Glutamatergic neuron (in vitro differentiated cells): Measurements from ENCODE around the gene DLST. TPM values are rescaled to one million over a fixed set of nuclear protein-coding genes. Genes with fewer than 3 reads are reported as not detected.

Source experiments
- DNase-seq: peaks from one replicate; pipeline ENCODE4 v3.0.0; 2022
- H3K27ac Mint-ChIP-seq: one replicate; pipeline ENCODE4 v1.8.0; 2020; ENCODE audit warnings: mild to moderate bottlenecking, mixed read lengths, inconsistent platforms; ENCODE audit not compliant: unreplicated experiment
- H3K27me3 Mint-ChIP-seq: one replicate; pipeline ENCODE4 v1.8.0; 2020; ENCODE audit warnings: mild to moderate bottlenecking, moderate library complexity, mixed read lengths, inconsistent platforms; ENCODE audit not compliant: unreplicated experiment
- H3K36me3 Mint-ChIP-seq: one replicate; pipeline ENCODE4 v1.8.0; 2020; ENCODE audit warnings: mild to moderate bottlenecking, mixed read lengths, inconsistent platforms; ENCODE audit not compliant: unreplicated experiment
- H3K4me1 Mint-ChIP-seq: one replicate; pipeline ENCODE4 v1.8.0; 2020; ENCODE audit warnings: mild to moderate bottlenecking, low read depth, mixed read lengths, inconsistent platforms; ENCODE audit not compliant: unreplicated experiment
- H3K4me3 Mint-ChIP-seq: one replicate; pipeline ENCODE4 v1.8.0; 2020; ENCODE audit warnings: mild to moderate bottlenecking, mixed read lengths, inconsistent platforms; ENCODE audit not compliant: unreplicated experiment
- H3K9me3 Mint-ChIP-seq: one replicate; pipeline ENCODE4 v1.8.0; 2020; ENCODE audit warnings: mild to moderate bottlenecking, moderate library complexity, mixed read lengths, inconsistent platforms; ENCODE audit not compliant: unreplicated experiment
- total RNA-seq: library from RNA; stranded (reverse); fragmentation: NEBNext Ultra II Directional; extraction: Animal tissue kit (Norgen Biotek cat#: 25700); gene quantifications from one replicate; pipeline ENCODE4 v1.2.1, GENCODE V29; 2021; ENCODE audit not compliant: unreplicated experiment
- TF ChIP-seq, protein P1 (sequence below): fragments of 200-600 bp; sonication (generic); IDR thresholded peaks from one replicate; pipeline ENCODE4 v1.5.0; 2021; ENCODE audit not compliant: partially characterized antibody, unreplicated experiment

DLST gene
- total RNA-seq, 1 donor from 2014 or later = 114 TPM

DNA sequence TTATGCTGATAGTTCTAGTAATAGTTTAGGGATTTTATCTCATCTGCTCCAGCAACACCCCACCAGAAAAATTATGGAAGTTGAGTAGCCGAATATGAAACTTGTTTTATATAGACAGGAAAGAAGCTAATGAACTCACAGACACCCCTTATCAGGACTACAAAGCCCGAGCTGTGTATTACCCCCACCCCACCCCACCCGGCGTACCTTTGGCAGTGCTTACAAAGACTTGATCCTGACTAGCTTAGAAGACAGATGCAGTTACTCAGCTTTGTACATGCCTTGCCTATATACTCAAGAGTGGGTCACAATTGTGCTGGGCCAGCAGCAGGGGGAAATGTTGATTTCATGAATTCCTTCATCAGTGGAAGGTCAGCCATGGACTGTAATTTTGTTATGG lies 28.1 kb upstream of the DLST start:
- no peaks in the 10 kb centered on the region for H3K9me3 Mint-ChIP-seq
- no peak overlapping the region for H3K27ac Mint-ChIP-seq
- no peaks in the 10 kb centered on the region for H3K4me1 Mint-ChIP-seq
- no peak overlapping the region for H3K4me3 Mint-ChIP-seq
- TF ChIP-seq, protein P1, sequence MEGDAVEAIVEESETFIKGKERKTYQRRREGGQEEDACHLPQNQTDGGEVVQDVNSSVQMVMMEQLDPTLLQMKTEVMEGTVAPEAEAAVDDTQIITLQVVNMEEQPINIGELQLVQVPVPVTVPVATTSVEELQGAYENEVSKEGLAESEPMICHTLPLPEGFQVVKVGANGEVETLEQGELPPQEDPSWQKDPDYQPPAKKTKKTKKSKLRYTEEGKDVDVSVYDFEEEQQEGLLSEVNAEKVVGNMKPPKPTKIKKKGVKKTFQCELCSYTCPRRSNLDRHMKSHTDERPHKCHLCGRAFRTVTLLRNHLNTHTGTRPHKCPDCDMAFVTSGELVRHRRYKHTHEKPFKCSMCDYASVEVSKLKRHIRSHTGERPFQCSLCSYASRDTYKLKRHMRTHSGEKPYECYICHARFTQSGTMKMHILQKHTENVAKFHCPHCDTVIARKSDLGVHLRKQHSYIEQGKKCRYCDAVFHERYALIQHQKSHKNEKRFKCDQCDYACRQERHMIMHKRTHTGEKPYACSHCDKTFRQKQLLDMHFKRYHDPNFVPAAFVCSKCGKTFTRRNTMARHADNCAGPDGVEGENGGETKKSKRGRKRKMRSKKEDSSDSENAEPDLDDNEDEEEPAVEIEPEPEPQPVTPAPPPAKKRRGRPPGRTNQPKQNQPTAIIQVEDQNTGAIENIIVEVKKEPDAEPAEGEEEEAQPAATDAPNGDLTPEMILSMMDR = no peak
- DNase-seq = no peak
- peaks cover 2% of the 10 kb centered on the region for H3K27me3 Mint-ChIP-seq
- no peaks in the 10 kb centered on the region for H3K36me3 Mint-ChIP-seq

DNA sequence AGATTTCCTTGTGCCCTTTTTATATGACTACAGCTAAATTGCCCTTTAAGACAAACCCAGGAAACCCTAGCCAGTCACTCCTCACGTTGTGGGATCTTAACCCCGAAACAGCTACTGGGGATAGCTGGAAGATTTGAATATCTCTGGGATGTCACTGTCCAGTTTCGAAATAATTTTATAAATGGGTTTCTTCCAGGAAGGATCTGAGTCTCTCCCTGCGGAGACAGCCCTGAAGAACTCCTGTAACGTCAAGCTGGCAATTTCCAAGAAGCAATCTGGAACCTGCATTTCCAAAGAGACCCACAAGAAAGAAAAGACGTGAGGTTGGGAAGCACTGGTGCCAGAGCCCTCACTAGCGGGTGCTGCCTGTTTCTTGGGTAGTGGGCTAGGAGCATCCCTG lies 26.7 kb upstream of the DLST start:
- Mint-ChIP-seq H3K27ac (no peak overlapping the region), H3K9me3 (no peaks in the 10 kb centered on the region), H3K27me3 (peaks cover 2% of the 10 kb centered on the region), H3K4me1 (no peaks in the 10 kb centered on the region), H3K36me3 (no peaks in the 10 kb centered on the region), H3K4me3 (no peak overlapping the region)
- TF ChIP-seq, protein P1 = no peak
- no peak for DNase-seq

DNA sequence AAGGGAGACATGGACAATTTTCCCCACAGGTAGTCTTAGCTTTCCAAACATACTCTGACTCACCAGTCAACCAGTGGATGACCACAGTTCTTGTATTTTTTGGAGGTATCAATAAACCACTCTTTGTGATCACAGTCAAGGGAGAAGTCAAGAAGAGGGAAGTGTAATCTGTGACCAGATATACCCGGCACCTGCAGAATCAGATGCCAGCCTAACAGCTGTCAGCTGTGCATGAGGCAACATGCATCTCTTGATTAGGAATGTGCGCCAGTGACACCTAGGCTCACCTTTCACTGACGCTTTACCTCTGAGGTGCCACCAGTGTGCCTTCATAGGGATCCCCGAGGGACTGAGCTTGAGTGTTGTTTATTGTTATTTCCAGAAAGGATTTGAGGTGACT lies 25.8 kb upstream of the DLST start:
- Mint-ChIP-seq H3K36me3 (no peaks in the 10 kb centered on the region), H3K27ac (no peak overlapping the region), H3K9me3 (no peaks in the 10 kb centered on the region), H3K4me1 (no peaks in the 10 kb centered on the region), H3K4me3 (no peak overlapping the region), H3K27me3 (peaks cover 2% of the 10 kb centered on the region)
- DNase-seq = no peak
- TF ChIP-seq, protein P1 = no peak

DNA sequence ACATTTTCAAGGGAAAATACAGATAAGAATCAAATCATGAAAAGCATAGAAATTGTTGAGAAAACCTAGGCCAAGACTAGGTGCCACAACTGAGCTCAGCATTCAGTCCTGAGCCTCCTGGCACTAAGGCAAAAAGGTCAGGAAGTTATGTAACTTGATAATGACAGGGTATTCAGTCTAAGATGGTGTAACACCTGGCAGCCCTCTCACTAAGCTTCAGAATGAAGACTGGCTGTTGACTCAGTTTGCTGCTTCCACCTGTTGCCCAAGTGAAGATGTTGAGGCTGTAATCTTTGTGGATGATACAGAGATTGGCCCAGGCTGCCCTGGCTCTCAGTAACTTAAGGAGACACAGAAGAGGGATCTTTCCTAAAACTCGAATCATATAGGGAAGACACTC lies 25.4 kb upstream of the DLST start:
- no peaks in the 10 kb centered on the region for H3K4me1 Mint-ChIP-seq
- DNase-seq = no peak
- TF ChIP-seq, protein P1 = no peak
- H3K4me3 Mint-ChIP-seq = no peak overlapping the region
- no peak overlapping the region for H3K27ac Mint-ChIP-seq
- H3K27me3 Mint-ChIP-seq = peaks cover 2% of the 10 kb centered on the region
- H3K9me3 Mint-ChIP-seq = no peaks in the 10 kb centered on the region
- H3K36me3 Mint-ChIP-seq = no peaks in the 10 kb centered on the region

DNA sequence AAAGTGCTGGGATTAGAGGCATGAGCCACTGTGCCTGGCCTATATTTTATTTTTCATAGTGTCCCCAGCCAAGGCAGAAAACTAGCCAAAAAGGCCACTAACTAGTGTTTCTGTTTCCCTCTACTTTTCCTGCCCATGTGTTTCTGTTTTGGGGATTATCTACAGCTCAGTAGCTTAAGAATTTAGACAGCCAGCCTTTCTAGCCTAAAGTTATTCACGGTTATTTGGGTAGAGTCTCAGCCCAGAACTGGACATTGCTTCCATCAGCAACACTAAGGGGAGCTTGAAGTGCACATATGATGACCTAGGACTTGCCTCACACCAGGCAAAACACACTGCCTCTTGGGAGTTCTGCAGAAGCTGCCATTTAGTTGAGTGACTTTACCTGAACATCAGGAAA lies 23.7 kb upstream of the DLST start:
- Mint-ChIP-seq H3K36me3 (no peaks in the 10 kb centered on the region), H3K4me1 (no peaks in the 10 kb centered on the region), H3K27ac (no peak overlapping the region), H3K27me3 (no peaks in the 10 kb centered on the region), H3K4me3 (no peak overlapping the region), H3K9me3 (no peaks in the 10 kb centered on the region)
- TF ChIP-seq, protein P1 = no peak
- DNase-seq = no peak
